ENCODE data around the gene CRYBG1.

DNA sequence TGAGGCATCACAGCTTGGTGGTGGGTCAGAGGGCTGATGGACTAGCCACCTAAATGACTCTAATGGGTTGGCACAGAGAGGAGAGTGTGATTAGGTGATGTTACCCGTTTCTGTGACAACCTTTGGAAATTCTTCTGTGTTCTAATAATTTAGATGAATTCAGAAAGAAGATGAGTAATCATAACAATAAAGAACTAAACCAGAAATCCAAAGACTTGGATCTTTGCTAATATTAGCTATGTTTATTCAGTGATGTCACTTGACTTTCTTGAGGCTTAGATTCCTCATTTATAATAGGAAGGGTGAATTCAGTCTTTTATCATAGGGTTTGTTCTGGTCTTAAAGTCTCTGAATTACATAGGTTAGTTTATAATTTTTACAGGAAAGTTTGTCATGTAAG is 19.9 kb downstream of the CRYBG1 start:
- TF ChIP-seq POLR2AphosphoS5 (IDR thresholded peaks at IDR 0.05; ENCODE audit: low read depth, low read length) (no peak), TAF1 (IDR thresholded peaks at IDR 0.05; ENCODE audit: borderline replicate concordance, insufficient read depth, low read length) (no peak), SIN3A (IDR thresholded peaks at IDR 0.05; ENCODE audit: borderline replicate concordance, insufficient read depth, low read length) (no peak)
- TF ChIP-seq, protein P1, sequence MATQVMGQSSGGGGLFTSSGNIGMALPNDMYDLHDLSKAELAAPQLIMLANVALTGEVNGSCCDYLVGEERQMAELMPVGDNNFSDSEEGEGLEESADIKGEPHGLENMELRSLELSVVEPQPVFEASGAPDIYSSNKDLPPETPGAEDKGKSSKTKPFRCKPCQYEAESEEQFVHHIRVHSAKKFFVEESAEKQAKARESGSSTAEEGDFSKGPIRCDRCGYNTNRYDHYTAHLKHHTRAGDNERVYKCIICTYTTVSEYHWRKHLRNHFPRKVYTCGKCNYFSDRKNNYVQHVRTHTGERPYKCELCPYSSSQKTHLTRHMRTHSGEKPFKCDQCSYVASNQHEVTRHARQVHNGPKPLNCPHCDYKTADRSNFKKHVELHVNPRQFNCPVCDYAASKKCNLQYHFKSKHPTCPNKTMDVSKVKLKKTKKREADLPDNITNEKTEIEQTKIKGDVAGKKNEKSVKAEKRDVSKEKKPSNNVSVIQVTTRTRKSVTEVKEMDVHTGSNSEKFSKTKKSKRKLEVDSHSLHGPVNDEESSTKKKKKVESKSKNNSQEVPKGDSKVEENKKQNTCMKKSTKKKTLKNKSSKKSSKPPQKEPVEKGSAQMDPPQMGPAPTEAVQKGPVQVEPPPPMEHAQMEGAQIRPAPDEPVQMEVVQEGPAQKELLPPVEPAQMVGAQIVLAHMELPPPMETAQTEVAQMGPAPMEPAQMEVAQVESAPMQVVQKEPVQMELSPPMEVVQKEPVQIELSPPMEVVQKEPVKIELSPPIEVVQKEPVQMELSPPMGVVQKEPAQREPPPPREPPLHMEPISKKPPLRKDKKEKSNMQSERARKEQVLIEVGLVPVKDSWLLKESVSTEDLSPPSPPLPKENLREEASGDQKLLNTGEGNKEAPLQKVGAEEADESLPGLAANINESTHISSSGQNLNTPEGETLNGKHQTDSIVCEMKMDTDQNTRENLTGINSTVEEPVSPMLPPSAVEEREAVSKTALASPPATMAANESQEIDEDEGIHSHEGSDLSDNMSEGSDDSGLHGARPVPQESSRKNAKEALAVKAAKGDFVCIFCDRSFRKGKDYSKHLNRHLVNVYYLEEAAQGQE (IDR thresholded peaks at IDR 0.05; ENCODE audit: insufficient read depth in 1 of 2, low read depth in 2 of 2, low read length in 2 of 2), result no peak
